Ecto neural progenitor cell (in vitro differentiated cells): Measurements from ENCODE around the gene NHERF1.

Experiments used
- DNase-seq: peaks from one replicate; pipeline ENCODE4 v3.0.0-alpha.2; 2018; ENCODE audit warnings: low spot score

The NHERF1 gene

GRCh38 chr17:74732042-74732867 is 16.2 kb upstream of the NHERF1 start:
- no peak for DNase-seq

- DNase-seq = no peak
Measured at GRCh38 chr17:74733365-74734122, 14.9 kb upstream of the NHERF1 start.

- DNase-seq = no peak
Measured at GRCh38 chr17:74734256-74734655, 14.2 kb upstream of the NHERF1 start.

GRCh38 chr17:74736513-74737298 is 11.7 kb upstream of the NHERF1 start, which contains the start of gene RAB37:
Gene RAB37 (plus strand): TSS chr17:74737256. CDS start chr17:74737273, 17 bp downstream.
- peak; percentile 82 for DNase-seq

- DNase-seq = peak; percentile 82
Measured at GRCh38 chr17:74737299-74738050, 11.0 kb upstream of the NHERF1 start.

GRCh38 chr17:74738051-74738996 is 10.1 kb upstream of the NHERF1 start:
- DNase-seq = no peak

GRCh38 chr17:74739227-74739831 is 9.1 kb upstream of the NHERF1 start:
- no peak for DNase-seq

- no peak for DNase-seq
Measured at GRCh38 chr17:74740173-74740572, 8.3 kb upstream of the NHERF1 start.

GRCh38 chr17:74740641-74741387 is 7.6 kb upstream of the NHERF1 start:
- DNase-seq = no peak

GRCh38 chr17:74742153-74742515 is 6.3 kb upstream of the NHERF1 start:
- no peak for DNase-seq

GRCh38 chr17:74742978-74743545 is 5.4 kb upstream of the NHERF1 start:
- no peak for DNase-seq

- no peak for DNase-seq
Measured at GRCh38 chr17:74743755-74744154, 4.7 kb upstream of the NHERF1 start.

GRCh38 chr17:74744349-74744713 is 4.1 kb upstream of the NHERF1 start:
- DNase-seq = no peak

GRCh38 chr17:74744714-74745547 is 3.5 kb upstream of the NHERF1 start:
- peak; percentile 95 for DNase-seq

- no peak for DNase-seq
Measured at GRCh38 chr17:74745548-74746177, 2.8 kb upstream of the NHERF1 start.

- peak; percentile 58 for DNase-seq
Measured at GRCh38 chr17:74746376-74746775, 2.1 kb upstream of the NHERF1 start.

GRCh38 chr17:74746922-74747321 is 1.5 kb upstream of the NHERF1 start:
- peak; percentile 71 for DNase-seq

GRCh38 chr17:74748279-74748528 is 224 bp upstream of the NHERF1 start:
- no peak for DNase-seq
